NCI-H1694 treated with DMSO at 0.1 percent for 48 hours (cell line): ENCODE measurements around the gene SLC35B3.
"Not testable (repeated sequence)": the region's sequence is repeated elsewhere in the genome, so short reads cannot be mapped to it uniquely, and the experiment has no call there.

ENCODE experiments used
- DNase-seq: peaks from one replicate; lab custom pipeline; 2025; lab: John Stamatoyannopoulos, UW

The SLC35B3 gene

GRCh38 chr6:8414844-8415243 lies 20.5 kb downstream of the SLC35B3 start:
- no peak for DNase-seq

- DNase-seq, result not testable (repeated sequence)
These were observed 29.4 kb downstream of the SLC35B3 start for GRCh38 chr6:8405946-8406345.

DNA sequence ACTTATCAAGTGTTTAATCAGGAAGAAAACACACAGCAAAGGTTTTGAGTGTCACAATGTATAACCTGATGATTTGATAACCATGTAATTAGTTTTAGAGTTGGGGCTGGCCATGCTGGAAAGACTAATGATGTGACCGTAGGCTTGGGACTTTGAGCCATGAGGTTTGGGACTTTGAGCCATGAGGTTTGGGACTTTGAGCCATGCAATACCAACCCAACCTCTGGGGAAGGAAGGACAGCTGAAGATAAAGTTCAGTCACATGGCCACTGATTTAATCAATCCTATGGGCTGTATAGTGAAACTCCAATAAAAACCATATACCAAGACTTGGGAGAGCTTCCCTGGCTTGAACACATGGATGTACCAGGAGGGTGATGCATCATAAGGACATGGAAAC lies 32.8 kb downstream of the SLC35B3 start:
- DNase-seq, result no peak

GRCh38 chr6:8400663-8401062 lies 34.7 kb downstream of the SLC35B3 start:
- no peak for DNase-seq

- DNase-seq, result no peak
These were observed 42.8 kb downstream of the SLC35B3 start for GRCh38 chr6:8392569-8392968.

GRCh38 chr6:8391934-8392333 lies 43.4 kb downstream of the SLC35B3 start:
- no peak for DNase-seq

- no peak for DNase-seq
These were observed 46.1 kb downstream of the SLC35B3 start for GRCh38 chr6:8389036-8389818.

DNA sequence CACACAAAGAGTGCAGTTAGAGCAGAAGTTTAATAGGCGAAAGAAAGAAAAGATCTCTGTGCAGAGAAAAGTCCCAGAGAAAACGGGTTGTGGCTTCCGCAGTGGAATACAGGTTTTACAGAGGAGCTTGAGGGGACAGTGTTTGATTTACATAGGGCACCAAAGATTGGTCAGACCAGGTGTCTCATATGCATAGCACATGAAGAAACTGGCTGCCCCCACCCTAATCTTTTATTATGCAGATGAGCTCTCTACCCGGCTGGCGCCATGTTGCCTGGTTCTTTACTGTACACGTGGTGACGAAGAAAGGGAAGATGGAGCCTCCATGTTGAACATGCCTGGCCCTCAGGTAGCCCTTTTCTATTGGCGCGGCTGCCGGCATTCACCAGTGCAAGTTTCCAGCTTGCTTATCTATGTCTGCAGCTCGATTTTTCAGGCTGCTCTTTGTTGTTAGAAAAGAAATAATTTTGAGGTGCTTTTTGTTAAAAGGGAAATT lies 47.4 kb downstream of the SLC35B3 start:
- DNase-seq, result no peak

GRCh38 chr6:8383584-8383983 lies 51.8 kb downstream of the SLC35B3 start:
- DNase-seq, result no peak

DNA sequence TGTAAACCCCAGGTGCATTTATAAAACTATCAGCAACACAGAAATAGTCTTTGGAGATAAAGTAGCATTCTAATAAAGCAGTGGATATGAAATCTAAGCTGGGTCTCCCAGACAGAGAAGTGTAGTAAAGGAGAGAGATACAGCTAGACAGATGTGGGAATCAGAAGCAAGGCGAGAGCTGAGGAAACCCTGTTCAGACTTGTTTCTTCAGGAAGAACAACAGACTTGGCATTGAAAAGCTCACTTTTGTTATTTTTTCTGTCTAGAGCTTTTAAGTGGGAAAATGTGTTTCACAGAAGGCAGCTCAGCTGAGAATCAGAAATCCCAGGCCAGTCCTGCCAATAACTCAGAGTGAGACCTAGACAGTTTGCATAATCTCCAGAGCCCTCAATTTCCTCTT lies 52.9 kb downstream of the SLC35B3 start:
- no peak for DNase-seq

DNA sequence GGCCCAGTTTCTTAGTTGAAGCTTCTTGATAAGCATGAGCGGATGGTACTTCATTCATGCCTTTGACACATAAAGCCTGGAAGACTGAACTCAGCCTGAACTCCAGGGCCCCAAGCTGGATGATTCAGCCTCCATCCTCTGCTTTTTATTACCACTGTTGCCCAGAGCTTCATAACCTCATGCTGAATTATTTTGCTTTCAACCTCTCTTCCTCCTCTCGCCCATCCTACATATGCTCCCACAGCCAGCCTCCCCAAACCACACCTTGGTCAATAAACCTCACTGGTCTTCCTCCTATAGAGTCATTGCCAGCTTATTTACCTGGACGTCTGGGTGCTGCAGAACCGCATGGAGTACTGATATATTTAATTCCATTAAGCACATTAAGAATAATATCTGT lies 59.4 kb downstream of the SLC35B3 start:
- DNase-seq, result no peak
